Measurements from ENCODE around the gene SLC38A2. TPM values are rescaled to one million over a fixed set of nuclear protein-coding genes. Genes with fewer than 3 reads are reported as not detected.

The SLC38A2 gene
- total RNA-seq, 1 donor: 223 TPM

DNA sequence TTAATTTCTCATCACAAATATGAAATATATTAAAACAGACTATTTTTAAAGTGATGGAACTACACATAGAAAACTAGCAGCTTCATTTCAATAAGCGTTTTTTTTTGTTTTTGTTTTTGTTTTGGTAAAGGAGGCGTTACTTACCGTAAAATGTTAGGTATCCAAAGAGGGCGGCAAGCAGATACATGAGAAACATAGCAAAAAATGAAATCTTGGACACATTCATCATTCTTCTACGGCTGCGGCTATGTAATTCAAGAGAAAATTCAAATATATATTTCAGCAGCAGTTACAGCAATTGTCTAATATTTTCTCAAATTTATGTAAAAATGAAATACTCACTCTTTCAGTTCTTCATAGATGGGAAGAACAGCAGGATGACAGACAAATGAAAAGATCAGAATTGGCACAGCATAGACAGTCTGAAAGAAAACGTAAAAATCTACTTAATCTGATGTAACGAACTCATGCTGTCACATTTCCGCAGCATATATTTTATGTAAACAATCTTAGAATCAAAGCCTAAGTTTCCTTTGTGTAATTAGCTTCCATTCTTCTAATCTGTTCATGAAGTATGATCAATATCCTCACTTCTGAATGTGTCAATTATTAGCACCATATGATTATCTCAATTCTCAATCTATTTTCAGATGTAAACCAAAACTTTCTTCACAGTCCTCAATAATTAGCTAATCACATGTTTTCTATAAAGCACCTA is 8.8 kb downstream of the SLC38A2 start:
- no peak for DNase-seq (ENCODE audit: low read depth in 2 of 3, low spot score in 2 of 3)

DNA sequence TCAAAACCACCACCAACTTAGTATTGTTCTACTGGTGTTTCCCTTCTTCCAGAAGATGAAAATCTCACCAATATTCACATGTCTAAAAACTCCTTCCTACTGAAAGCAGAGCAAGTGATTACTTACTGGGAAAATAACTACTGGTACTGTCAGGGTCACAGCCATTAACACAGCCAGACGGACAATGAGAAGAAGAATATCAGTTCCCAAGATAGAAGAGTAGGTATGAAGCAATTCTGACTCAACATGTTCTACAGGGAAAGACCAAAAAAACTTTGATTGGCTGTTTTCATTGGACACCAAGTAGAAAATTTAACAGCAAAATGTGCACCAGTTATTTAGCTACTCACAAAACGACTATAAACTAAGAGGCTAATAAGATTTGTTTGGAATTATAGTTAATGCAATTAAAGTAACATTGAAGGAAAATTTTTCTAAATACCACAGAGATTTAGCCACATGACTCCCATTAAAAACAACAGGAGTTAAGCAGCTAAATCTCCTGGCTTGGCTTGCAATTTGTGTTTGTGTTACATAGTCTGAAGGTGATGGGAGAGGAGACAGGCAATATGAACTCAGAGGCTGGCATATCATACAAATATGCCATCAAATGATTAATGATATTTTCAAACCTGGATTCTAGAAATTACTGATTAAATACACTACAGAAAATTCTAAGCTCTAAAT is 9.5 kb downstream of the SLC38A2 start:
- no peak for DNase-seq (ENCODE audit: low read depth in 2 of 3, low spot score in 2 of 3)

DNA sequence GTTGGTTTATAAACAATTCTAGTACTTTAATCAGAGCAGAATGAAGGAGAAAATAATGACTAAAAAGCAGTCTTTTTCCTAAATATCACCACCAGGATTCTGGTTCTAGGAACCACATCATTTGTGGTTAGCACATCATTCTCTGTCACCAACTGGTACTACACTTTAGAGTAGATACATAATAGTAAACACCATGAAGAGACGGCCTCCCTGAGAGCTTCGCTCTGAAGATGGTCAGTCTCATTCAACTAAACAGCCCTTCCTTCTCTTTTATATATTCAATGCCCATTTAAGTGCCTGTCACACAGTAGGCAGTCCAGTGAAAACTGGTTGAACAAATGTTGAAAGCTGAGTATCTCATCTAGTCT is 10.9 kb downstream of the SLC38A2 start:
- DNase-seq (ENCODE audit: low read depth in 2 of 3, low spot score in 2 of 3): no peak

DNA sequence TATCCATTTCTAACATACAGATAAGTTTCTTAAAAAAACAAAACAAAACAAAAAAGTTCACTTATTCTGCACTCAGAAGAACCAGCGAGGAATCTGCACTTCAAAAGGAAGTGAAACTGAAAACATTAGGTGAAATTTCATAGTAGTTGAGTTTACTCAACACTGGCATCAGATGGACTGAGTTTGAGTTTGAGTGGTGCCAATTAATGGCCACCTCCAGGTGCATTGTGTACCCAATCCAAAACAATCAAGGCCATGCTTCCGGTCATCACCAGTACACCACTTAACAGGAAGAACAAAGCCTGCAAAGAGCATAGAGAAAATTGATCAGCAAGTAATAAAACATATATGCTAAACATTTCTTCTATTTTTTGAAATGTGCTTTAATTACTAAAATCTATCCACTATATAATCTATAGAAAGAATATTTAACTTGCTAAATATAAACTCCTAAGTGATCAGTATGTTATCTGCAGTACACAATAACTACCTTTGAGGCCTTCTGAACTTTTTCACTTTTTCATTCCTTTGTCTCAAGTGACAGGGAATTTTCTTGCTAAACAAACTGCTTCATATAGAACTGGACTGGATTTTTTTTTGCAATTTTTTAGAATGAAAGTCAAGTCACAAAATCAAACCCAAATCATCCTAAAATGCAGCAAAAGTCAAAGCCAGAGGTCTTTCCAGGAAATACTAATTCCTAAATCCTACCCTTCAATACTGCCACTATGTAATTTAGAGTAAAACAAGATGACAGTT is 11.5 kb downstream of the SLC38A2 start:
- DNase-seq (ENCODE audit: low read depth in 2 of 3, low spot score in 2 of 3): no peak

DNA sequence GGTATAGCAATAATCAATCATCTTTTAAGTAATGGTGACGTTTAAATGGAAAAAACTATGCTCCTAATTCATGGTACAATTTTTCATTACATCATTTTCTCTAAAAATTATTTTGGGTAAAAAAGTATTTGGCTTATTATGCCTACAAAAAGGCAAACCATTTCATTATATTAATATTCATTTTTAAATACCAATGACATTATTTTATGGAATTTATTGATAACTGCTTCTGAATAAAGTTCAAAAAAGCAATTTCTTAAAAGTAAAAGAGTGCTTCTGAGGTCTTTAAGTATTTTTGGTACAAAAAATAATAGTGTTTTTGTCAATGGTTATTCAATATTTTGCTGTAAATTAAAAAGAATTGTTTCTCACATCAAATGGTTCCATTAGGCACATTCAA is 12.2 kb downstream of the SLC38A2 start:
- no peak for DNase-seq (ENCODE audit: low read depth in 2 of 3, low spot score in 2 of 3)

DNA sequence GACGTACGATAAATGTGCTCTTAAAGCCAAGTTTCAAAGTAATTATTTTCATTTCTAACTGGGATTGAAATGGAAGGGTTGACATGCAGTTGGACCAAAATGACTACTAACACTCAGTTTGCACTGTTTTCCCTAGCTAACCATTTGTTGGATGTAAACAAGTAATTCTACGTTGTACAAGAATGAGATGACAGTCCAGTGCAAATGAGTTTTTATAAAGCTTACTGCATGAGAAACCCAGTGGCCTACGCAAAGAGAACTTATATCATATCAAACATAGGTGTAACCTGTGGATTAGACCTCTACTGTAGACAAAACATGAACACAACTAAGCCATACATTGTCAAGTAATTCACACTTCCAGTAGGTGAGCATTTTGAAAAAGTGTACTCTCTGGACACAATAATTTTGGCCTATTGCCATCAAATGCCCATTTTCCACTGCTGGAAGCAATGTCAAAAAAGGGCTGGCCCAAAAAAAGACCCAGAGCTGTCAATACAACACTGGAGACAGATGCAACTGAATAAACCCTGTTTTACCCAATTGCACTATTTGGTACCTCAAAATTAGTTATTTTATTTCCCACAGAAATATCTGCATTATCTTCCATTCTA is 12.8 kb downstream of the SLC38A2 start:
- no peak for DNase-seq (ENCODE audit: low read depth in 2 of 3, low spot score in 2 of 3)

DNA sequence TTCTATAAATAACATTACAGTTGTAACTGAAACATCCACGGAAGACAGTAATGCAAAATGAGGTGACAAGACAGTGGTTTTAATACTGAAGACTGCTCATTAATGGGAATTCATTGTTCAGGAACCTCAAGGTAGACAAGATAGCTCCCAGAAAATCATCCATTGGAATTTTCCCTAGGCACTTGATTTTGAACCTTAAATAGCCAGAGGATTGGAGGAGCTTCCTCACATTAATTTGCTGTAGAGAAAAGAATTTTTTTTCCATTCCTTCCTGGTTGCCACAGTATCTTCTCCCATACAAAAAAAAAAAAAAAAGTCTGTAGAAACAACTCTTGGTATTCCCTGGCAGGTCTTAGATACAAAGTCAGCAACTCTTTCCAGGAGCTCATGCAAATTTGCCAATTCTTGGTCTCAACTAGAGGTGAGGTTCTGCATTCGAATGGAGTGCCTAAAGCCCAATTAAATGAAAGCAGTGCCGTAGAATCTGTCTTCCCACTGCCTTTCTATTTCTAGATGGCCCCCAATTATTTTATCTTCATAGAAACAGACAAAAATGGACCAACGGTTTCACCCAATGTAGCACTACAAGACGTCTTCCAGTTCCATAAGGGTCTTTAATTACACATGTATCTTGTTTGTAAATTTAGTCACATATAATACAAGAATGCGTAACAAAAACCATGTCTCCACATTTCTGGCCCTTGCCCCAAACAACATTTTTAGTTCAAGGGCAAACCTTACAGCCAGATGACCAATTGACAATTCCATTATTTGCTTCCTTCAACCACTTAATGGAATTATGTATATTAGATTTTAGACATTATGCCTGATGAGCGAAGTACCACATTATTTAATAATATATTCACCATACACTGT is 13.5 kb downstream of the SLC38A2 start:
- no peak for DNase-seq (ENCODE audit: low read depth in 2 of 3, low spot score in 2 of 3)

DNA sequence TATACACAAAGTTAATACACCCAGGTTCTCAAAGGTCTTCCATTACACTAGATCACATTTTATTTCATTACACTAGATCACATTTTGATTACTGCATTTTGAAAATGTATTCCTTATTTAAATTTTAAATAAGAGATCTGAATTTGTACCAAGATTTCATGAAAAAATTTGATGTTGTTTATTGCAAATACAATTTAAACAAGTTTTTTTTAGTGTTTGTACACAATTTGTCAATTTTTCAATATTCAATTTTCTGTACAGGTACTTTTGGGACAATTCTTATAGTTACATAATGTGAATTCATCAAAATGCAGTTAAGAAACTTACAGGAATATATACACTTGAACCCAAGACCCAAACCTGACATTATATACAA is 14.3 kb downstream of the SLC38A2 start:
- no peak for DNase-seq (ENCODE audit: low read depth in 2 of 3, low spot score in 2 of 3)

DNA sequence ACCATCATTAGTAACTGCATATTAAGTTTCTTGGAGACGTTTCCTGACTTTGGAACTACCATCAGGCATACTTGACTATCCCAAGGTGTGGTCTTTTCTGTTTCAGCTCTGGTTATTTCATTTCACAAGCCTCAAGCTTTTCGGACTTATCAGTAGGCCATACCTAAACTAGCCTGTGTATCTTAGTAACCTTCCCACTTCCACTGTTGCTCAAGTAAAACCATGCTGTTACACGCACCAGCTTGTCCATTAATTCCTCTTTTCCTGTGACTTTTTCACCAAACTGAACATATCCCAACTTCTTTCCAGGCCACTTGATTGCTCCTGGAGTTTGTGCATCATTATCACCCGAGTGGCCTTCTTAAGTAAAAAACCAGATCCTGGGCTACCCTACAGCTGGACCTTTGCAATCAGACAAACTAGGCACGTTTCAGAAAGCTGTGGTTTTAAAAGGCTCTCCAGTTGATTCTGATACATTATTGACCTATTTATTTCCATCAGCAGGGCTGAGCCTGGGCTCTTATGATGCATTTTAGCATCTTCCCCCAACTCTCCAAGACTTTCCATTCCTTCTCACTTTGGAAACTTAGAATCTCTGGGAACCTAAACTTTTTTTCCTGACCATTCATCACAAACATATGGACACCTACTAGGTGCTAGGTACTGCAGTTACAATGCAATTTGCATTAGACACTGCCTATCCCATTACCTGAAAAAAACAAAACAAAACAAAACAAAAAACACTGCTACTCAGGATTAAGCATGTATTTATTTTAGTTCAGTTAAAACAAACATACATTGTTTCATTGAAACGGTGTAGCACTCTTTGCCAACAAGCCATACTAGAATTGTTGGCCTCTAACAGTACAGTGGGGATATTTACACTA is 14.9 kb downstream of the SLC38A2 start:
- peak in 1 of 3 donors; percentile 25 for DNase-seq (ENCODE audit: low read depth in 2 of 3, low spot score in 2 of 3)

DNA sequence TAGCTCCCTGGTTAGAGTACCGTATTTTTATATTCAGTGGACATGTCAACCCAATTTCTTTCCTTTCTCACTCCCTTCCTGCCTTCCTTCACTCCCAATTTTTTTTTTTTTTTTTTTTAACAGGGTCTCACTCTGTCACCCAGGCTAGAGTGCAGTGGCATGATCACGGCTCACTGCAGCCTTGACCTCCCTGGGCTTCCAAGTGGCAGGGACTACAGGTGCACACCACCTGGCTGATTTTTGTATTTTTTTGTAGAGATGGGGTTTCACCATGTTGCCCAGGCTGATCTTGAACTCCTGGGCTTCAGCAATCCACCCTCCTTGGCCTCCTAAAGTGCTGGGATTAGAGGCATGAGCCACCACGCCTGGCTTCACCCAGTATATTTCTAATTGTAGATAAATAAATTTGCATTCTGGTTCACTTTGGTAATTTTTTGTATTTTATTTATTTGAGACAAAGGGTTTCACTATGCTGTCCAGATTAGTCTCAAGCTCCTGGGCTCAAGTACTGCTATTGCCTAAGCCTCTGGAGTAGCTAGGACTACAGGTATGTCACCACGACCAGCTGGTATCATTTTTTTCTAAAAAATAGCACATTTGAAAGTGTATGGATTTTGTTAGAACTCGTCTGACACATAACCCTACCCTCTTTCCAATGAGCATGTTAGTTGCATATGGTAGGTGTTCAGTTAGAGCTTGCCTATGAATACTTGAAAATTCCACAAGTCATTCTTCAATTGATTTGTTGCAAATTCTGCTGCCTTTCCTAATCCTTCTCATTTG is 15.7 kb downstream of the SLC38A2 start:
- DNase-seq (ENCODE audit: low read depth in 2 of 3, low spot score in 2 of 3): no peak

DNA sequence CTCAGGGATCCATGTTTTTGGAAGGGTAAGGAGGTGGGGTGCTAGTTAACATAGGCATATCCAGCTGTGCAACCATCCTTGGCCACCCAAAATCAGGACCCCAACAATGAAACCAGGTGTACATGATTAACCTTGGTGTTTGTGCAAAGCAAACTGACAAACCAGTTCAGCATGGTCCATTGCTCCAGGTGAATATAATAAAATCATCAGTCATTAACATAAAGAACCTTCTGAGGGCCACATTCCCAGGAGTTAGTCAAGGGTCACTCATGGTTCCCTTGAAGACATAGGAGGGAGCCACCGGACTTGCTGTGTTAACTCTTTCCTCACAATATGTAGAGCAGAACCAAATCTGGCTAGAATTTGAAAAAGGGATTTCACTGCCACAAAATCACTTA is 17.8 kb downstream of the SLC38A2 start:
- no peak for DNase-seq (ENCODE audit: low read depth in 2 of 3, low spot score in 2 of 3)

DNA sequence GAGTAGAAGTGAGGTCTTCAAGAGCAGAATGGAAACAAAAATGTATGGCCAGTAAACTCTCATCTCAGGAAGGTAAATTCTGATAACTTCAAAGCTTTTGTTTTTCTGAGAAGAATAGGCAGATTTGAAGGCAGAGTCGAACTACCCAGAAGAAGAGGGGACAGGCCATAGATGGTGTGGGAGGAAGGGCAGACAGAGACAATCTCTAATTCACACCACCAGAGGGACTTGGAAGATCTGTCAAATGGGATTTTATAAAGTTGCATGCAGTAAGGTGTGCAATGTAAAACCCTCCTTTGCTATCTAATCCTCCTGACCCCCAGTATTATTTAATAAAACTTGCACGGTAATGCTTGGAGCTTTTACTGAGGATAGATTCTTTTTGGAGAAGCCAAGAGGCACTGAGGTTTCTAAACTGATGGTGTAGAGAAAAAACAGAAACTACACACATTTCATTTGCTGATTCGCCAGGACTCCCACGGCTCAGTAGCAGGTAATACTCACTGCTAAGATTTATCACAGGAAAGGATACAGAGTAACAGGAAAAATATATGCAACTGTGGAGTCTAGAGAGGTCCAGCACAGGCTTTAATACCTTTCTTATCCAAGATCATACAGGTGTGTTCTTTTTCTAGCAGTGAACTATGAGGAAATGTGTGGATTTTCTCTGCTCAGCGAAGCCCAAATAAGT is 18.3 kb downstream of the SLC38A2 start:
- no peak for DNase-seq (ENCODE audit: low read depth in 2 of 3, low spot score in 2 of 3)

DNA sequence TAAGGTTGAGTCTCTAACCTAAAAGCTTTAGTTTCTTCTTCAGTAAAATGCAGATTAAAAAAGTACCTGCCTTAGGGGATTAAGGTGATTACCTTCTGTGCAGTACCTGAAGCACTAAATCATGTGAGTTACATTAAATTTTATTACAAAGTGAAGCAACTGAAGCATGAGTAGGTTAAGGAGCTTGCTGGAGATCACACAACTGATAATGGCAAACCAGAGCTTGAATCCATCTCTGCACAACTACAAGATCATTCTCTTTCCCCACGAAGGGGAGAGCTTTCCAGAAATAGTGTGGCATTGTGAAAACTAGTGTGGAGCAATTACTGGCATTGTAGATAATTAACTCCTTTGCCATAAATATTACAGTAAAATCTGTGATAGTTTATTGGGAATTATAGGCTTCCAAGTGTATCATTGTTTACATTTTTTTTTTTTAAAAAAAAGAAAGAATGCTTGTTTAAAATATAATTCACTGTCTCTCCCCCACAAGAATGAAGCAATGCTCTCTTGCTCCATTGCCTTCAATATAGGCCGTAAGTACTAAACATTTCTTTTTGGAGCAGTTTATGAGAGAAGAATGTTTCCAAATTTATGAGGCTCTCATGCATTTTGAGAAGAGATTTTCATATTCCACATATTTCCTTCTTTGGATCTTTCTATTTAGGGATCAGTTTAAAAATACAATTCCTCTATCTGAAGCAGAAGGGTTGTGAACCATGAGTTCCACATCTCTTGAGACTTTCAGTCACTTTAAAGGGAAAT is 20.5 kb downstream of the SLC38A2 start:
- no peak for DNase-seq (ENCODE audit: low read depth in 2 of 3, low spot score in 2 of 3)

DNA sequence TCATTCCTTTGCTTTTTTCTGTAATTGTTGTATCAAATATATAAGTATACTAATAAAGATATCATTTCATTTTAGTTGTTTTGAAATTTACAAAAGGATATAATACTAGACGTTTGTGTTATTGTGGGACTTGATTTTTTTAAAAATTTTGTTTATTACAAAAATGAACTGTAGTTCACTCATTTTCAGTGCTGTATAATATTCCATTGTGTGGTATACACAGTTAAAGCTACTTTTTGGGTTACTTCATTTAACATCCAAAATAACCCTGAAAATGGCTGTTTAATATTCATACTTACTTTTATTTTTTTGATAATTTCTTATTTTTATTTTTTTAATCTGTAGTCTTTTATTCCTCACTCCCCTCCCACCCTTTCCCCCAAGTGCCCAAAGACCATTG is 21.4 kb downstream of the SLC38A2 start:
- no peak for DNase-seq (ENCODE audit: low read depth in 2 of 3, low spot score in 2 of 3)

DNA sequence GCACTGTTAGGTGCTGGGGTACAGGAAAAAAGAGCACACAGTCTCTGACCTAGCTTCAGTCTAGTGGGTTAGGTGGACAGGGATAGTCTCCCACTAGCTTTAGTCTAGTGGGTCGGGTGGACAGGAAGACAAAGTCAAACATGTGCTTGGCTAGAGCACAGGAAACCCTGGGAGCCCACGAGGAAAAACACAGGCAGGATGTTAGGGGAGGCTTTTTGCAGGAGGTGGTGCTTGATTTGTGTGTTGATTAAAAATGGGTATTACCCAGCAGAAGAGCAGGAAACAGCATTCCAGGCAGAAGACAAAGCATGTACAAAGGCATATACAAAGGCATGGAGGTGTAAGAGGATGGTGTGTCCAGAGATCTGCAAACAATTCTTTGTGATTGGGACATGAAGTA is 23.3 kb downstream of the SLC38A2 start:
- DNase-seq (ENCODE audit: low read depth in 2 of 3, low spot score in 2 of 3): no peak

DNA sequence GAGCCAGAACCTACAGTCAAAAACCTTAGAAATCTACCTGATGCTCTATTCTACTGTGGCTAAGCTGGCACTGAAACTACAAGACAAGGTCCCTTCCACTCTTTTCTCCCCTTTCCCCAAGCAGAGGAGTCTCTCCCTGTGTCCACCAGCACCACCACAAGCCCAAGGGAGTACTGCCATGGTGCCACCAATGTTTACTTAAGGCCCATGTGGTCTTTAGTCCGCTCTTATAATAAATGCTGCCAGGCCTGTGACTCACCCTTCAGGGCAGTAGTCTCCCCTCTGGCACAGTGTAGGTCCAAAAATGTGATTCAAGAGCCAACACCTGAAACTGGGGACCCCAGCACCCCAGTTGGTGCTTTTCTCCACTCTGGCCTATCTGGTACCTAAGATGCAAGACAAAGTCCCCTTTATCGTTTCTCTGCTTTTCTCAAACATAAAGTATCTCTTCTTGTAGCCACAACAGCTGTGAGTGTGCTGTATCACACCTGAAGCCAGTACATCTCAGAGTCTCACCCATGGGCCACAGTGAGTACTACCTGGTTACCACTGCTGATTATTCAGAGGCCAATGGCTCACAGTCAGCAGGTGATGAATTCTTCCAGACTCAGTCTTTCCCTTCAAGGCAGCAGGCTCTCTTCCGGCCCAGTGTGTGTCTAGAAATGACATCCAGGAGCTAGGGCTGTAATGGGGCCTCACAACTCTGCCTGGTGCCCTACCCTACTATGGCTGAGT is 29.3 kb downstream of the SLC38A2 start:
- no peak for DNase-seq (ENCODE audit: low read depth in 2 of 3, low spot score in 2 of 3)

DNA sequence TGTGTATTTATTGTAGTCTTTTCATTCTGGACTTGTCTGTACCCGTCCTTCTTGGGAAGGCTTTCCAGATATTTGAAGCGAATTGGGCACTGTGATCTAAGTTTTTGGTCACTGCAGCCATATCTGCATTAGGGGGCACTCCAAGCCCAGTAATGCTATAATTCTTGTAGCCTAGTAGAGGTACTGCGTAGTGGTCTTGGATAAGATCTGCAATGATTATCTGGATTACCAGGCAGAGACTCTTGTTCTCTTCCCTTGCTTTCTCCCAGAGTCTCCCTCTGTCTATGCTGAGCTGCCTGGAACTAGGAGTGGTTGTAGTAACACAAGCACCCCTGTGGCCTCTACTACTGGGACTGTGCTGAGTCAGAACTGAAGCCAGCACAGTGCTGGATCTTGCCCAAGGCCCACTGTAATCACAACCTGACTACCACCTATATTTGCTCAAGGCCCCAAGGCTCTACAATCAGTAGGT is 30.0 kb downstream of the SLC38A2 start:
- DNase-seq (ENCODE audit: low read depth in 2 of 3, low spot score in 2 of 3): peak; percentile 17 to 71 (median 37)
